Esophagus squamous epithelium (tissue), 4 donors: Measurements from ENCODE around the gene CDH16.

ENCODE experiments used
- POLR2A ChIP-seq, 4 donors: fragments of 450-650 bp; IDR thresholded peaks; one replicate each; pipeline ENCODE4 v1.6.1; 2017; ENCODE audit warnings: antibody characterized with exemption in 4 of 4, mild to moderate bottlenecking in 4 of 4, moderate library complexity in 3 of 4
- TF ChIP-seq, protein P1 (sequence below), 6 experiments: fragments of 450-650 bp in 4 of 6; fragments of 200-600 bp in 2 of 6; sonication (generic) in 2 of 6; IDR thresholded peaks; one replicate each; pipeline ENCODE4 v1.5.1; 2016 to 2019; ENCODE audit warnings: antibody characterized with exemption in 6 of 6, mild to moderate bottlenecking in 4 of 6, moderate library complexity in 4 of 6

DNA sequence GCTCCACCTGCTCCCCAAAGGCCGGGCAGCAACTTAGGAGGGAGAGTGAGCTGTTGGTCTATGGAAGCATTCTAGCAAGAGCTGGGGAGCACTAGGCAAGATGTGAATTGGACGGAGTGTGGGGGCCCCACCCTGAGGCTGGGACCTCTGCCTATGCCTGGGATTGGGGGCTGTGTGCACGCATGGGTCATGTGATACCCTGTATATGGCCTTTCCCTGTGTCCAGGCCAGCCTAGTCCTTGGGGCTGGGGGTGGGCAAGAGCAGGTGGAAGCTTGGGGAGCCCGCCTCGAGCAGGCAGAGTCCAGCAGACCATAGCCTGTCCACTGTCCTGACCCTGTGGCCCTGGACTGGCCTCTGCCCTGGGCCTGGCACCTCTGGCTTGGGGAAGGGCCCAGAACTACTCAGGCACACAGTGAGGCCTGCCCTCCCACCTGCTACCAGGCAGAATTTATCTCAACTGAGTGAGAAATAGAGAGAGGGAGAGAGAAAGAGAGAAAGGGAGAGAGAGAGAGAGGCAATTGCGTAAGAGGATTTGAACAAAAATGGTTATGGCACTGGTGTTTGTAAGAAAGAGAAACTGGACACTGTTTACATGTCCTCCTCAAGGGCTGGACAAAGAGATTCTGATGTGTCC lies 19.3 kb downstream of the CDH16 start:
- TF ChIP-seq POLR2A (IDR thresholded peaks at IDR 0.05) = no peak
- TF ChIP-seq, protein P1, sequence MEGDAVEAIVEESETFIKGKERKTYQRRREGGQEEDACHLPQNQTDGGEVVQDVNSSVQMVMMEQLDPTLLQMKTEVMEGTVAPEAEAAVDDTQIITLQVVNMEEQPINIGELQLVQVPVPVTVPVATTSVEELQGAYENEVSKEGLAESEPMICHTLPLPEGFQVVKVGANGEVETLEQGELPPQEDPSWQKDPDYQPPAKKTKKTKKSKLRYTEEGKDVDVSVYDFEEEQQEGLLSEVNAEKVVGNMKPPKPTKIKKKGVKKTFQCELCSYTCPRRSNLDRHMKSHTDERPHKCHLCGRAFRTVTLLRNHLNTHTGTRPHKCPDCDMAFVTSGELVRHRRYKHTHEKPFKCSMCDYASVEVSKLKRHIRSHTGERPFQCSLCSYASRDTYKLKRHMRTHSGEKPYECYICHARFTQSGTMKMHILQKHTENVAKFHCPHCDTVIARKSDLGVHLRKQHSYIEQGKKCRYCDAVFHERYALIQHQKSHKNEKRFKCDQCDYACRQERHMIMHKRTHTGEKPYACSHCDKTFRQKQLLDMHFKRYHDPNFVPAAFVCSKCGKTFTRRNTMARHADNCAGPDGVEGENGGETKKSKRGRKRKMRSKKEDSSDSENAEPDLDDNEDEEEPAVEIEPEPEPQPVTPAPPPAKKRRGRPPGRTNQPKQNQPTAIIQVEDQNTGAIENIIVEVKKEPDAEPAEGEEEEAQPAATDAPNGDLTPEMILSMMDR (IDR thresholded peaks at IDR 0.05) = no peak
